Hepatocyte (in vitro differentiated cells): ENCODE results near the gene NAA30. TPM values are rescaled to one million over a fixed set of nuclear protein-coding genes. Genes with fewer than 3 reads are reported as not detected.

Experiments used
- DNase-seq: peaks from one replicate; pipeline ENCODE4 v3.0.0-alpha.2; 2016; ENCODE audit warnings: low spot score
- H2AFZ ChIP-seq: fragments of 200-600 bp; sonication (generic); 2 replicates; pipeline ENCODE4 v1.6.0; 2016; ENCODE audit warnings: antibody characterized with exemption, mild to moderate bottlenecking
- H3K27ac ChIP-seq: fragments of 200-600 bp; sonication (generic); 2 replicates; pipeline ENCODE4 v1.5.1; 2016; ENCODE audit warnings: mild to moderate bottlenecking
- H3K27me3 ChIP-seq: fragments of 200-600 bp; sonication (generic); 2 replicates; pipeline ENCODE4 v1.6.1; 2016
- H3K36me3 ChIP-seq: fragments of 200-600 bp; sonication (generic); replicated peaks from 2 replicates; pipeline ENCODE4 v1.5.1; 2016; ENCODE audit warnings: low read depth; ENCODE audit not compliant: insufficient read depth
- H3K4me1 ChIP-seq: fragments of 200-600 bp; sonication (generic); 2 replicates; pipeline ENCODE4 v1.5.1; 2016; ENCODE audit warnings: mild to moderate bottlenecking, moderate library complexity; ENCODE audit not compliant: insufficient read depth
- H3K4me2 ChIP-seq: fragments of 200-600 bp; sonication (generic); 2 replicates; pipeline ENCODE4 v1.6.0; 2016
- H3K4me3 ChIP-seq: fragments of 200-600 bp; sonication (generic); 2 replicates; pipeline ENCODE4 v1.5.1; 2016; ENCODE audit warnings: mild to moderate bottlenecking
- H3K79me2 ChIP-seq: fragments of 200-600 bp; sonication (generic); 2 replicates; pipeline ENCODE4 v1.6.0; 2017; ENCODE audit warnings: mild to moderate bottlenecking
- H3K9me2 ChIP-seq: fragments of 200-600 bp; sonication (generic); replicated peaks from 2 replicates; pipeline ENCODE4 v1.6.0; 2017; ENCODE audit warnings: mild to moderate bottlenecking; ENCODE audit not compliant: insufficient read depth
- H3K9me3 ChIP-seq: fragments of 200-600 bp; sonication (generic); 2 replicates; pipeline ENCODE4 v1.5.1; 2016; ENCODE audit warnings: low read depth, mild to moderate bottlenecking
- H4K20me1 ChIP-seq: fragments of 200-600 bp; sonication (generic); 2 replicates; pipeline ENCODE4 v1.6.0; 2016; ENCODE audit warnings: mild to moderate bottlenecking; ENCODE audit not compliant: insufficient read depth, poor library complexity, severe bottlenecking
- EZH2 ChIP-seq: fragments of 200-600 bp; sonication (generic); IDR thresholded peaks from 2 replicates; pipeline ENCODE4 v1.6.1; 2016; ENCODE audit warnings: antibody characterized with exemption, mild to moderate bottlenecking, borderline replicate concordance
- EZH2phosphoT487 ChIP-seq: fragments of 200-600 bp; sonication (generic); IDR thresholded peaks from one replicate; pipeline ENCODE4 v1.6.1; 2018; ENCODE audit warnings: antibody characterized with exemption, mild to moderate bottlenecking, low read depth, moderate library complexity; ENCODE audit not compliant: unreplicated experiment, severe bottlenecking
- WGBS: methylation state at CpG from one replicate; pipeline ENCODE4 v1.1.6; 2016; ENCODE audit warnings: low lambda C conversion rate; ENCODE audit errors: missing lambda C conversion rate; 5-methylcytosine and 5-hydroxymethylcytosine counted together
- polyA plus RNA-seq: library from polyadenylated mRNA; unstranded; fragments of >200 nt; fragmentation: Nextera tagmentation; extraction: Ambion mirVana; gene quantifications from 2 replicates; pipeline ENCODE4 v1.2.1, GENCODE V29; 2016
- total RNA-seq: library from RNA; depleted of rRNA; stranded (reverse); fragments of >200 nt; gene quantifications from 2 replicates; pipeline ENCODE4 v1.2.3, GENCODE V29; 2014
- TF ChIP-seq, protein P1 (sequence below): fragments of 200-600 bp; sonication (generic); IDR thresholded peaks from 2 replicates; pipeline ENCODE4 v1.5.1; 2016; ENCODE audit warnings: antibody characterized with exemption, mild to moderate bottlenecking; ENCODE audit not compliant: poor library complexity

The NAA30 gene
- total and polyA plus RNA-seq, 2 experiments from 2014 or later, result 10.6 to 30.2 TPM

DNA sequence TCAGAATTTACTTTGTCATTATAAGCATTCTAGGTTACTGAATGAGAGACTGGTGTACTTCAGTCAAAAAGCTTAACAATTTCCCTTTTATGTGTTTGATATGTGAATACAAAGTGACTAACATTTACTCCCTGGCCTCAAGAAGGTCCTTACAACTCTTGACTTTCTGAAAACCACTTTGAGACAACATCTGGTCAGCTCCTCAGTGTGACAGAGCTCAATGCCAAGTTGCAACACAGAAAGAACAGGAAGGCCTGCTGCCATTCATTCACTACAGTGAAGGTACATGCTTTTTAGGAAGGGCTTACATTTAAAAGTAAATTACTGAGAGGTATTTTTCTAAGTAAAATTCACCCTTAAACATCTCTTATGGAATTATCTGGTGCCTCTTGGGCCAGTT lies 2.3 kb upstream of the NAA30 start:
- Histone ChIP-seq H3K9me2 (no peaks in the 10 kb centered on the region), H4K20me1 (peaks cover 16% of the 10 kb centered on the region), H3K27me3 (no peaks in the 10 kb centered on the region), H3K27ac (no peak overlapping the region), H2AFZ (no peak overlapping the region), H3K9me3 (no peaks in the 10 kb centered on the region), H3K36me3 (no peaks in the 10 kb centered on the region), H3K79me2 (peaks cover 23% of the 10 kb centered on the region), H3K4me2 (no peak overlapping the region), H3K4me3 (no peak overlapping the region), H3K4me1 (peaks cover 10% of the 10 kb centered on the region)
- DNase-seq, result no peak
- TF ChIP-seq EZH2phosphoT487 (no peak), EZH2 (no peak)
- TF ChIP-seq, protein P1, sequence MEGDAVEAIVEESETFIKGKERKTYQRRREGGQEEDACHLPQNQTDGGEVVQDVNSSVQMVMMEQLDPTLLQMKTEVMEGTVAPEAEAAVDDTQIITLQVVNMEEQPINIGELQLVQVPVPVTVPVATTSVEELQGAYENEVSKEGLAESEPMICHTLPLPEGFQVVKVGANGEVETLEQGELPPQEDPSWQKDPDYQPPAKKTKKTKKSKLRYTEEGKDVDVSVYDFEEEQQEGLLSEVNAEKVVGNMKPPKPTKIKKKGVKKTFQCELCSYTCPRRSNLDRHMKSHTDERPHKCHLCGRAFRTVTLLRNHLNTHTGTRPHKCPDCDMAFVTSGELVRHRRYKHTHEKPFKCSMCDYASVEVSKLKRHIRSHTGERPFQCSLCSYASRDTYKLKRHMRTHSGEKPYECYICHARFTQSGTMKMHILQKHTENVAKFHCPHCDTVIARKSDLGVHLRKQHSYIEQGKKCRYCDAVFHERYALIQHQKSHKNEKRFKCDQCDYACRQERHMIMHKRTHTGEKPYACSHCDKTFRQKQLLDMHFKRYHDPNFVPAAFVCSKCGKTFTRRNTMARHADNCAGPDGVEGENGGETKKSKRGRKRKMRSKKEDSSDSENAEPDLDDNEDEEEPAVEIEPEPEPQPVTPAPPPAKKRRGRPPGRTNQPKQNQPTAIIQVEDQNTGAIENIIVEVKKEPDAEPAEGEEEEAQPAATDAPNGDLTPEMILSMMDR, result no peak

DNA sequence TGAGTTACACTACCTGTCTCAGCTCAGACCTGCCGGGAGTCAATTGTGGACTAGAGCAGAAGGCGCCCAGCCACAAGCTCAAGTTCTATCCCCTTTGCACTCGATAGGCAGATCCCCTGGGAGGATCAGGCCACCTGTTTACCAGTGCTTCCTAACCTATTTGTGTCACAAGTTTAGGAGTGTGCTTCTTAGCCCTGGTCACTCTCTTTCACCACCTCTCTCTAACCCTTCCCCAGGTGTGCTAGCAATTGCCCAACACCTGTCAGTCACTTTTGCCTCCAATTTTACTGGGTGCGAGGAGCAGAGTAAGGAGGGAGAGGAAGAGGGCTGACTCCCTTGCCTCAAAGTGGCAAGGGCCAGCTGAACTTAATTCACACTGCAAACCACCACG lies 745 bp upstream of the NAA30 start:
- WGBS, result 31% methylated on average over 5 of the region's 5 CpGs
- peak overlapping the region; percentile 86 for H2AFZ ChIP-seq

DNA sequence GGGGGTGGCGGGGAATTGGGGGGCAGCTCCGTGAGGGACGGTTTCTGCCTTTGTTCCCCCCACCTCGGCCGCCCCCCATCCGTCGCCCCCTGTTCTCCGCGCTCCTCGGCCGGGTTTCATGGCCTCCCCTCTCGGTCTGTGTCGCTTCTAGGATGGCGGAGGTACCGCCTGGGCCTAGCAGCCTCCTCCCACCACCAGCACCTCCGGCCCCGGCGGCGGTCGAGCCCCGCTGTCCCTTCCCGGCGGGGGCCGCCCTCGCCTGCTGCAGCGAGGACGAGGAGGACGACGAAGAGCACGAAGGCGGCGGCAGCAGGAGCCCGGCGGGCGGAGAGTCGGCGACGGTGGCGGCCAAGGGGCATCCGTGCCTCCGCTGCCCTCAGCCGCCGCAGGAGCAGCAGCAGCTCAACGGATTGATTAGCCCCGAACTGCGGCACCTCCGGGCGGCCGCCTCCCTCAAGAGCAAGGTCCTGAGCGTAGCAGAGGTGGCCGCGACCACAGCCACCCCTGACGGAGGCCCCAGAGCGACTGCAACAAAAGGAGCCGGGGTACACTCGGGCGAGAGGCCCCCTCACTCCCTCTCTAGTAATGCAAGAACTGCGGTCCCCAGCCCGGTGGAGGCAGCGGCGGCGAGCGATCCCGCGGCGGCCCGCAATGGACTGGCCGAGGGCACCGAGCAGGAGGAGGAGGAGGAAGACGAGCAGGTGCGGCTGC lies 575 bp downstream of the NAA30 start:
- peak overlapping the region; percentile 72 for H3K4me2 ChIP-seq
- DNase-seq, result peak; percentile 57
- peak overlapping the region; percentile 89 for H3K4me3 ChIP-seq
- no peaks in the 10 kb centered on the region for H3K9me3 ChIP-seq
- H3K79me2 ChIP-seq, result peaks cover 52% of the 10 kb centered on the region
- H3K27ac ChIP-seq, result peak overlapping the region; percentile 91
- H3K4me1 ChIP-seq, result peaks cover 20% of the 10 kb centered on the region
- H4K20me1 ChIP-seq, result peaks cover 37% of the 10 kb centered on the region
- no peaks in the 10 kb centered on the region for H3K36me3 ChIP-seq
- H2AFZ ChIP-seq, result peak overlapping the region; percentile 86
- H3K27me3 ChIP-seq, result no peaks in the 10 kb centered on the region
- no peak for TF ChIP-seq EZH2
- no peak for TF ChIP-seq EZH2phosphoT487
- TF ChIP-seq, protein P1, result no peak
- H3K9me2 ChIP-seq, result no peaks in the 10 kb centered on the region
- under 1% methylated on average over 59 of the region's 71 CpGs for WGBS

More for the DNA sequence above, 745 bp upstream of the NAA30 start:
- H3K4me2 ChIP-seq, result peak overlapping the region; percentile 84
- peaks cover 20% of the 10 kb centered on the region for H3K4me1 ChIP-seq
- no peaks in the 10 kb centered on the region for H3K36me3 ChIP-seq
- peaks cover 30% of the 10 kb centered on the region for H4K20me1 ChIP-seq
- TF ChIP-seq, protein P1, result no peak
- TF ChIP-seq EZH2, result no peak
- no peak for TF ChIP-seq EZH2phosphoT487
- peak; percentile 17 for DNase-seq
- H3K9me2 ChIP-seq, result no peaks in the 10 kb centered on the region
- H3K4me3 ChIP-seq, result peak overlapping the region; percentile 72
- no peaks in the 10 kb centered on the region for H3K27me3 ChIP-seq
- H3K9me3 ChIP-seq, result no peaks in the 10 kb centered on the region
- H3K27ac ChIP-seq, result peak overlapping the region; percentile 91
- H3K79me2 ChIP-seq, result peaks cover 38% of the 10 kb centered on the region
